Neuronal stem cell (in vitro differentiated cells): ENCODE results near the gene NCOR2.
A peak's percentile ranks its signal among the peaks of the same experiment; 100 is the strongest.

Source experiments
- DNase-seq: peaks from one replicate; pipeline ENCODE4 v3.0.0-alpha.2; 2013; ENCODE audit warnings: low spot score
- H2AFZ ChIP-seq: one replicate; pipeline ENCODE4 v1.6.1; 2013; ENCODE audit warnings: mild to moderate bottlenecking, low read length, inconsistent platforms
- H2AK5ac ChIP-seq: 2 replicates; pipeline ENCODE4 v1.6.1; 2013; ENCODE audit warnings: low read depth, mild to moderate bottlenecking, inconsistent platforms, low read length, moderate library complexity, mixed read lengths
- H2BK120ac ChIP-seq: 2 replicates; pipeline ENCODE4 v1.6.1; 2013; ENCODE audit warnings: low read depth, mild to moderate bottlenecking, inconsistent platforms, low read length, moderate library complexity, mixed read lengths
- H2BK12ac ChIP-seq: one replicate; pipeline ENCODE4 v1.6.1; 2013; ENCODE audit warnings: low read length, inconsistent platforms
- H2BK15ac ChIP-seq: 2 replicates; pipeline ENCODE4 v1.6.1; 2013; ENCODE audit warnings: mild to moderate bottlenecking, low read length, inconsistent platforms, mixed read lengths
- H2BK5ac ChIP-seq: one replicate; pipeline ENCODE4 v1.6.1; 2013; ENCODE audit warnings: inconsistent platforms, mild to moderate bottlenecking, low read length, moderate library complexity
- H3K14ac ChIP-seq: one replicate; pipeline ENCODE4 v1.6.1; 2013; ENCODE audit warnings: low read length, inconsistent platforms
- H3K18ac ChIP-seq: 2 replicates; pipeline ENCODE4 v1.6.1; 2013; ENCODE audit warnings: low read length, inconsistent platforms
- H3K23ac ChIP-seq: 2 replicates; pipeline ENCODE4 v1.6.1; 2013; ENCODE audit warnings: low read depth, mild to moderate bottlenecking, mixed read lengths, low read length, inconsistent platforms; ENCODE audit not compliant: poor library complexity
- H3K27ac ChIP-seq: replicated peaks from 3 replicates; pipeline ENCODE4 v1.5.1; 2013; ENCODE audit warnings: low read length, inconsistent platforms
- H3K27me3 ChIP-seq, 3 experiments: 2 replicates each; pipeline ENCODE4 v1.6.1; 2013; ENCODE audit warnings: low read length in 3 of 3, mild to moderate bottlenecking in 2 of 3, inconsistent platforms in 1 of 3, low read depth in 1 of 3, mixed read lengths in 1 of 3, moderate library complexity in 1 of 3; ENCODE audit not compliant: control insufficient read depth in 3 of 3, insufficient read depth in 3 of 3
- H3K36me3 ChIP-seq, 2 donors: replicated peaks in 1 of 2; 2 replicates each; pipeline ENCODE4 v1.6.1; 2013; ENCODE audit warnings: low read length in 2 of 2; ENCODE audit not compliant: control insufficient read depth in 2 of 2, insufficient read depth in 2 of 2
- H3K4ac ChIP-seq: 2 replicates; pipeline ENCODE4 v1.6.1; 2013; ENCODE audit warnings: inconsistent platforms, mild to moderate bottlenecking, low read length, moderate library complexity
- H3K4me1 ChIP-seq, 2 donors: 1 replicate in 1 of 2; 2 replicates in 1 of 2; pipeline ENCODE4 v1.6.1; 2013; ENCODE audit warnings: low read length in 2 of 2, low read depth in 1 of 2; ENCODE audit not compliant: control insufficient read depth in 2 of 2, insufficient read depth in 1 of 2
- H3K4me2 ChIP-seq: one replicate; pipeline ENCODE4 v1.6.1; 2013; ENCODE audit warnings: mild to moderate bottlenecking, low read length, inconsistent platforms; ENCODE audit not compliant: insufficient read depth, poor library complexity, severe bottlenecking
- H3K4me3 ChIP-seq, 2 donors: 2 replicates each; pipeline ENCODE4 v1.5.1; 2013; ENCODE audit warnings: low read length in 2 of 2, mild to moderate bottlenecking in 2 of 2, inconsistent platforms in 1 of 2, moderate library complexity in 1 of 2
- H3K79me1 ChIP-seq: one replicate; pipeline ENCODE4 v1.6.1; 2013; ENCODE audit warnings: low read depth, mild to moderate bottlenecking, inconsistent platforms, low read length, moderate library complexity
- H3K9ac ChIP-seq: one replicate; pipeline ENCODE4 v1.6.1; 2013; ENCODE audit warnings: mild to moderate bottlenecking, low read depth, low read length, inconsistent platforms; ENCODE audit not compliant: poor library complexity
- H3K9me3 ChIP-seq, 2 donors: replicated peaks in 1 of 2; 2 replicates each; pipeline versions ENCODE3 to v1.6.1; 2013; ENCODE audit warnings: low read length in 2 of 2, mild to moderate bottlenecking in 2 of 2, inconsistent platforms in 1 of 2, low read depth in 1 of 2, mixed read lengths in 1 of 2, moderate library complexity in 1 of 2; ENCODE audit not compliant: control insufficient read depth in 2 of 2, insufficient read depth in 1 of 2
- H4K8ac ChIP-seq: one replicate; pipeline ENCODE4 v1.6.1; 2013; ENCODE audit warnings: low read depth, mild to moderate bottlenecking, inconsistent platforms, low read length, moderate library complexity
- H4K91ac ChIP-seq: one replicate; pipeline ENCODE4 v1.6.1; 2013; ENCODE audit warnings: low read length, low read depth, mild to moderate bottlenecking, inconsistent platforms; ENCODE audit not compliant: poor library complexity
- WGBS, 2 donors: extraction: QIAGEN DNeasy Blood & Tissue Kit; methylation state at CpG; one replicate each; pipeline ENCODE4 v1.1.7; 2013; ENCODE audit warnings: missing lambda C conversion rate in 2 of 2, mixed read lengths in 1 of 2; ENCODE audit not compliant: insufficient read length in 2 of 2, insufficient replicate concordance in 1 of 2; ENCODE audit errors: extremely low coverage in 2 of 2; 5-methylcytosine and 5-hydroxymethylcytosine counted together

NCOR2 gene

GRCh38 chr12:124599074-124599999, 31.9 kb upstream of the NCOR2 start:
- Histone ChIP-seq H3K9ac (no peak overlapping the region), H2BK12ac (no peak overlapping the region), H3K27ac (no peak overlapping the region), H2BK15ac (no peak overlapping the region), H3K4me1 (no peaks in the 10 kb centered on the region), H3K4me3 (no peak overlapping the region), H4K91ac (no peak overlapping the region), H2BK5ac (no peak overlapping the region), H3K79me1 (no peaks in the 10 kb centered on the region), H3K4me2 (no peak overlapping the region), H3K4ac (no peak overlapping the region), H3K9me3 (peaks cover 0 to 2% of the 10 kb centered on the region in 2 donors), H3K18ac (no peak overlapping the region), H4K8ac (no peak overlapping the region), H2AK5ac (no peak overlapping the region), H3K27me3 (peaks cover 0 to 4% (median 0%) of the 10 kb centered on the region in 3 experiments), H2AFZ (no peak overlapping the region), H3K23ac (no peak overlapping the region), H3K14ac (no peak overlapping the region), H3K36me3 (no peaks in the 10 kb centered on the region), H2BK120ac (no peak overlapping the region)
- DNase-seq = no peak
- no CpG with 5 or more reads among the region's 10 CpGs for WGBS, 2 donors

- Histone ChIP-seq H2AK5ac (no peak overlapping the region), H3K23ac (no peak overlapping the region), H3K14ac (no peak overlapping the region), H3K9me3 (peaks cover 0 to 2% of the 10 kb centered on the region in 2 donors), H3K79me1 (no peaks in the 10 kb centered on the region), H3K4me2 (no peak overlapping the region), H2BK15ac (no peak overlapping the region), H2BK120ac (no peak overlapping the region), H3K4me1 (no peaks in the 10 kb centered on the region), H3K9ac (no peak overlapping the region), H2AFZ (no peak overlapping the region), H3K27ac (no peak overlapping the region), H2BK5ac (no peak overlapping the region), H4K91ac (no peak overlapping the region), H3K18ac (no peak overlapping the region), H4K8ac (no peak overlapping the region), H3K27me3 (peaks cover 0 to 11% (median 0%) of the 10 kb centered on the region in 3 experiments), H3K4me3 (no peak overlapping the region), H2BK12ac (no peak overlapping the region), H3K36me3 (no peaks in the 10 kb centered on the region), H3K4ac (no peak overlapping the region)
- no CpG with 5 or more reads among the region's 2 CpGs for WGBS, 2 donors
- DNase-seq = no peak
Observed at GRCh38 chr12:124597041-124597440, 29.6 kb upstream of the NCOR2 start.

GRCh38 chr12:124595444-124595843, 28.0 kb upstream of the NCOR2 start:
- Histone ChIP-seq H2BK15ac (no peak overlapping the region), H3K4me1 (no peaks in the 10 kb centered on the region), H2AFZ (no peak overlapping the region), H4K8ac (no peak overlapping the region), H3K4me3 (no peak overlapping the region), H3K27me3 (peaks cover 0 to 11% (median 0%) of the 10 kb centered on the region in 3 experiments), H2AK5ac (no peak overlapping the region), H3K36me3 (no peaks in the 10 kb centered on the region), H3K9me3 (peaks cover 2 to 3% of the 10 kb centered on the region in 2 donors), H3K14ac (no peak overlapping the region), H3K4me2 (no peak overlapping the region), H2BK12ac (no peak overlapping the region), H3K23ac (no peak overlapping the region), H3K9ac (no peak overlapping the region), H2BK120ac (no peak overlapping the region), H2BK5ac (no peak overlapping the region), H4K91ac (no peak overlapping the region), H3K27ac (no peak overlapping the region), H3K18ac (no peak overlapping the region), H3K4ac (no peak overlapping the region), H3K79me1 (no peaks in the 10 kb centered on the region)
- no peak for DNase-seq
- no CpG with 5 or more reads among the region's 4 CpGs for WGBS, 2 donors

GRCh38 chr12:124594851-124595250, 27.4 kb upstream of the NCOR2 start:
- WGBS, 2 donors = no CpG with 5 or more reads among the region's 6 CpGs

More at GRCh38 chr12:124594851-124595250, 27.4 kb upstream of the NCOR2 start:
- no peak overlapping the region for H3K4me2 ChIP-seq
- DNase-seq = no peak
- H3K27ac ChIP-seq = no peak overlapping the region
- H3K4ac ChIP-seq = no peak overlapping the region
- H3K9ac ChIP-seq = no peak overlapping the region
- no peak overlapping the region for H2AFZ ChIP-seq
- H3K79me1 ChIP-seq = no peaks in the 10 kb centered on the region
- no peak overlapping the region for H3K18ac ChIP-seq
- peaks cover 2 to 3% of the 10 kb centered on the region in 2 donors for H3K9me3 ChIP-seq
- H4K91ac ChIP-seq = no peak overlapping the region
- H3K4me1 ChIP-seq = no peaks in the 10 kb centered on the region
- H2BK15ac ChIP-seq = no peak overlapping the region
- H3K4me3 ChIP-seq = peak overlapping the region in 1 of 2 donors; percentile 22
- H2BK120ac ChIP-seq = no peak overlapping the region
- no peak overlapping the region for H2BK12ac ChIP-seq
- no peaks in the 10 kb centered on the region for H3K36me3 ChIP-seq
- H3K14ac ChIP-seq = no peak overlapping the region
- no peak overlapping the region for H3K23ac ChIP-seq
- H2AK5ac ChIP-seq = no peak overlapping the region
- H4K8ac ChIP-seq = no peak overlapping the region
- no peak overlapping the region for H2BK5ac ChIP-seq
- peaks cover 0 to 11% (median 0%) of the 10 kb centered on the region in 3 experiments for H3K27me3 ChIP-seq
